K562 (cell line): ENCODE data around the gene LAPTM5. TPM values are rescaled to one million over a fixed set of nuclear protein-coding genes. Genes with fewer than 3 reads are reported as not detected.
A peak's percentile ranks its signal among the peaks of the same experiment; 100 is the strongest.

Experiments used
- DLX4 ChIP-seq: fragments of 250-450 bp; sonication (Bioruptor Pico); IDR thresholded peaks from 2 replicates; pipeline ENCODE4 v1.6.1; 2021; ENCODE audit warnings: mild to moderate bottlenecking
- ELK1 ChIP-seq: sonication (generic); formaldehyde crosslinking; IDR thresholded peaks from 2 replicates; pipeline ENCODE4 v1.8.1; 2022; ENCODE audit warnings: missing genetic modification reagents
- ETV5 ChIP-seq: sonication (generic); formaldehyde crosslinking; IDR thresholded peaks from 2 replicates; pipeline ENCODE4 v1.4.0; 2020; ENCODE audit warnings: low read depth, mild to moderate bottlenecking, missing genetic modification reagents
- EZH2 ChIP-seq: IDR thresholded peaks from 2 replicates; pipeline ENCODE4 v1.6.1; 2012; ENCODE audit warnings: low read depth, mild to moderate bottlenecking, inconsistent platforms, low read length, borderline replicate concordance
- FOXA3 ChIP-seq, 2 experiments: fragments of 450-650 bp in 1 of 2; sonication (generic) in 1 of 2; formaldehyde crosslinking; IDR thresholded peaks in 1 of 2; conservative IDR thresholded peaks in 1 of 2; 2 replicates each; pipeline versions ENCODE4 v1.4.0 to v1.8.0; 2020 to 2022; ENCODE audit warnings: mild to moderate bottlenecking in 2 of 2, missing genetic modification reagents in 1 of 2
- GABPA ChIP-seq: fragments of 200-800 bp; sonication (Bioruptor generic); conservative IDR thresholded peaks from 2 replicates; pipeline ENCODE4 v1.6.1; 2016; ENCODE audit warnings: low read depth, missing genetic modification characterization, missing compliant biosample characterization
- GABPB2 ChIP-seq: fragments of 250-450 bp; sonication (Bioruptor Pico); conservative IDR thresholded peaks from 2 replicates; pipeline ENCODE4 v1.5.1; 2021; ENCODE audit warnings: mild to moderate bottlenecking
- HDAC1 ChIP-seq, 2 experiments: fragments of 450-650 bp; IDR thresholded peaks; 2 replicates each; pipeline ENCODE4 v1.6.1; 2016 to 2017; ENCODE audit warnings: inconsistent platforms in 1 of 2, mild to moderate bottlenecking in 1 of 2, moderate library complexity in 1 of 2
- KAT2B ChIP-seq: IDR thresholded peaks from one replicate; pipeline ENCODE4 v1.6.1; 2012; ENCODE audit warnings: low read depth, mild to moderate bottlenecking, control low read depth, inconsistent platforms, low read length, moderate library complexity
- MAFK ChIP-seq: IDR thresholded peaks from 2 replicates; pipeline ENCODE4 v1.6.1; 2011; ENCODE audit warnings: low read length, improper control_type of control experiment
- MLX ChIP-seq, 2 experiments: fragments of 450-650 bp in 1 of 2; sonication (generic) in 1 of 2; formaldehyde crosslinking; conservative IDR thresholded peaks; 2 replicates each; pipeline versions ENCODE4 v1.4.0 to v1.8.1; 2020 to 2022; ENCODE audit warnings: mild to moderate bottlenecking in 1 of 2, missing genetic modification reagents in 1 of 2
- OTX1 ChIP-seq: fragments of 450-650 bp; formaldehyde crosslinking; IDR thresholded peaks from 2 replicates; pipeline ENCODE4 v1.4.0; 2022; ENCODE audit warnings: mild to moderate bottlenecking
- RB1 ChIP-seq: fragments of 450-650 bp; IDR thresholded peaks from 2 replicates; pipeline ENCODE4 v1.6.1; 2017; ENCODE audit warnings: low read depth, mild to moderate bottlenecking
- SMAD3 ChIP-seq: fragments of 450-650 bp; formaldehyde crosslinking; conservative IDR thresholded peaks from 2 replicates; pipeline ENCODE4 v1.4.0; 2020; ENCODE audit warnings: mild to moderate bottlenecking
- TAL1 ChIP-seq: fragments of 450-650 bp; IDR thresholded peaks from 2 replicates; pipeline ENCODE4 v1.6.1; 2016; ENCODE audit warnings: mild to moderate bottlenecking
- TEAD4 ChIP-seq, 2 experiments: sonication (generic) in 1 of 2; formaldehyde crosslinking in 1 of 2; IDR thresholded peaks; 2 replicates each; pipeline versions ENCODE4 v1.6.1 to v1.8.0; 2012 to 2022; ENCODE audit warnings: borderline replicate concordance in 1 of 2, inconsistent platforms in 1 of 2, low read length in 1 of 2, mild to moderate bottlenecking in 1 of 2, missing genetic modification reagents in 1 of 2
- THRAP3 ChIP-seq: fragments of 450-650 bp; IDR thresholded peaks from 2 replicates; pipeline ENCODE4 v1.6.1; 2016; ENCODE audit warnings: mild to moderate bottlenecking, inconsistent platforms, borderline replicate concordance
- ZNF586 ChIP-seq: fragments of 450-650 bp; formaldehyde crosslinking; conservative IDR thresholded peaks from 2 replicates; pipeline ENCODE4 v1.4.0; 2020; ENCODE audit warnings: mild to moderate bottlenecking, moderate library complexity
- ZNF668 ChIP-seq: fragments of 250-450 bp; sonication (Bioruptor Pico); IDR thresholded peaks from 2 replicates; pipeline ENCODE4 v1.8.0; 2022; ENCODE audit warnings: mild to moderate bottlenecking, inconsistent platforms
- polyA plus RNA-seq, 8 experiments: library from polyadenylated mRNA; depleted of rRNA in 4 of 8; stranded (reverse) in 5 of 8; unstranded in 3 of 8; fragments of >200 nt; fragmentation: Nextera tagmentation in 2 of 8; fragmentation: Illumina TruSeq in 1 of 8; extraction: Ambion mirVana in 2 of 8; extraction: Trizol in 1 of 8; gene quantifications; 2 replicates each; pipeline versions ENCODE4 v1.2.1 to v1.2.3, GENCODE V29; 2011 to 2014; ENCODE audit warnings: inconsistent platforms in 1 of 8, missing spikeins in 1 of 8
- total RNA-seq, 7 experiments: library from RNA; depleted of rRNA in 6 of 7; stranded (reverse); fragments of >200 nt in 6 of 7; fragmentation: Illumina TruSeq in 2 of 7; extraction: Trizol in 2 of 7; gene quantifications; 2 replicates each; pipeline versions ENCODE4 v1.2.1 to v1.2.3, GENCODE V29; 2011 to 2021; ENCODE audit warnings: low replicate concordance in 1 of 7
- TF ChIP-seq, protein P1 (sequence below): sonication (generic); formaldehyde crosslinking; IDR thresholded peaks from 2 replicates; pipeline ENCODE4 v1.8.0; 2022; ENCODE audit warnings: missing genetic modification reagents, mild to moderate bottlenecking, borderline replicate concordance
- TF ChIP-seq, protein P2 (sequence below), 2 experiments: fragments of 450-650 bp in 1 of 2; IDR thresholded peaks; 2 replicates each; pipeline ENCODE4 v1.6.1; 2011 to 2017; ENCODE audit warnings: low read depth in 2 of 2, antibody characterized with exemption in 1 of 2, borderline replicate concordance in 1 of 2, low read length in 1 of 2, mild to moderate bottlenecking in 1 of 2, mixed read lengths in 1 of 2; ENCODE audit not compliant: control insufficient read depth in 1 of 2

Gene LAPTM5
- total and polyA plus RNA-seq, 9 of the 15 experiments (the other 6 are each of a cell fraction or from before 2014, with no cell fraction given) = 2.4 to 47.3 (median 20.3) TPM

- TF ChIP-seq MAFK (peak; percentile 3; the same call in 1 of the 2 replicates), TAL1 (no peak), MLX (CRISPR knock-in tag; conservative IDR thresholded peaks at IDR 0.05) (no peak), GABPB2 (no peak), KAT2B (no peak), TEAD4 (IDR thresholded peaks at IDR 0.05; ENCODE audit: low read length) (no peak), TEAD4 (CRISPR knock-in tag; IDR thresholded peaks at IDR 0.05; ENCODE audit: borderline replicate concordance) (no peak), HDAC1 (IDR thresholded peaks at IDR 0.05) (no peak), FOXA3 (CRISPR knock-in tag; conservative IDR thresholded peaks at IDR 0.05 in 1 of 2, IDR thresholded peaks at IDR 0.05 in 1 of 2) (no peak), ETV5 (CRISPR knock-in tag) (0 out of 2 replicates have a peak, but pooled peaks have one; percentile 15), ZNF586 (no peak), OTX1 (CRISPR knock-in tag) (no peak), ZNF668 (CRISPR knock-in tag) (no peak), EZH2 (no peak), THRAP3 (no peak), GABPA (no peak), ELK1 (CRISPR knock-in tag) (no peak), DLX4 (CRISPR knock-in tag) (no peak), RB1 (peak; percentile 77), SMAD3 (CRISPR knock-in tag) (no peak)
- TF ChIP-seq, protein P1, sequence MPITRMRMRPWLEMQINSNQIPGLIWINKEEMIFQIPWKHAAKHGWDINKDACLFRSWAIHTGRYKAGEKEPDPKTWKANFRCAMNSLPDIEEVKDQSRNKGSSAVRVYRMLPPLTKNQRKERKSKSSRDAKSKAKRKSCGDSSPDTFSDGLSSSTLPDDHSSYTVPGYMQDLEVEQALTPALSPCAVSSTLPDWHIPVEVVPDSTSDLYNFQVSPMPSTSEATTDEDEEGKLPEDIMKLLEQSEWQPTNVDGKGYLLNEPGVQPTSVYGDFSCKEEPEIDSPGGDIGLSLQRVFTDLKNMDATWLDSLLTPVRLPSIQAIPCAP (CRISPR knock-in tag) = no peak
- TF ChIP-seq, protein P2, sequence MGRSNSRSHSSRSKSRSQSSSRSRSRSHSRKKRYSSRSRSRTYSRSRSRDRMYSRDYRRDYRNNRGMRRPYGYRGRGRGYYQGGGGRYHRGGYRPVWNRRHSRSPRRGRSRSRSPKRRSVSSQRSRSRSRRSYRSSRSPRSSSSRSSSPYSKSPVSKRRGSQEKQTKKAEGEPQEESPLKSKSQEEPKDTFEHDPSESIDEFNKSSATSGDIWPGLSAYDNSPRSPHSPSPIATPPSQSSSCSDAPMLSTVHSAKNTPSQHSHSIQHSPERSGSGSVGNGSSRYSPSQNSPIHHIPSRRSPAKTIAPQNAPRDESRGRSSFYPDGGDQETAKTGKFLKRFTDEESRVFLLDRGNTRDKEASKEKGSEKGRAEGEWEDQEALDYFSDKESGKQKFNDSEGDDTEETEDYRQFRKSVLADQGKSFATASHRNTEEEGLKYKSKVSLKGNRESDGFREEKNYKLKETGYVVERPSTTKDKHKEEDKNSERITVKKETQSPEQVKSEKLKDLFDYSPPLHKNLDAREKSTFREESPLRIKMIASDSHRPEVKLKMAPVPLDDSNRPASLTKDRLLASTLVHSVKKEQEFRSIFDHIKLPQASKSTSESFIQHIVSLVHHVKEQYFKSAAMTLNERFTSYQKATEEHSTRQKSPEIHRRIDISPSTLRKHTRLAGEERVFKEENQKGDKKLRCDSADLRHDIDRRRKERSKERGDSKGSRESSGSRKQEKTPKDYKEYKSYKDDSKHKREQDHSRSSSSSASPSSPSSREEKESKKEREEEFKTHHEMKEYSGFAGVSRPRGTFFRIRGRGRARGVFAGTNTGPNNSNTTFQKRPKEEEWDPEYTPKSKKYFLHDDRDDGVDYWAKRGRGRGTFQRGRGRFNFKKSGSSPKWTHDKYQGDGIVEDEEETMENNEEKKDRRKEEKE (IDR thresholded peaks at IDR 0.05; ENCODE audit: borderline replicate concordance in 1 of 2, control insufficient read depth in 1 of 2, low read depth in 2 of 2, low read length in 1 of 2) = no peak
Measured at GRCh38 chr1:30801771-30802198, 44.2 kb upstream of the LAPTM5 start (continued).
